ENCODE data around the gene MUSTN1. TPM values are rescaled to one million over a fixed set of nuclear protein-coding genes. Genes with fewer than 3 reads are reported as not detected.

MUSTN1 gene
- total and polyA plus RNA-seq, 2 of the 13 experiments (the other 11 are each of a cell fraction or from before 2014, with no cell fraction given): 0.84 to 1.4 TPM

- TF ChIP-seq, protein P1, sequence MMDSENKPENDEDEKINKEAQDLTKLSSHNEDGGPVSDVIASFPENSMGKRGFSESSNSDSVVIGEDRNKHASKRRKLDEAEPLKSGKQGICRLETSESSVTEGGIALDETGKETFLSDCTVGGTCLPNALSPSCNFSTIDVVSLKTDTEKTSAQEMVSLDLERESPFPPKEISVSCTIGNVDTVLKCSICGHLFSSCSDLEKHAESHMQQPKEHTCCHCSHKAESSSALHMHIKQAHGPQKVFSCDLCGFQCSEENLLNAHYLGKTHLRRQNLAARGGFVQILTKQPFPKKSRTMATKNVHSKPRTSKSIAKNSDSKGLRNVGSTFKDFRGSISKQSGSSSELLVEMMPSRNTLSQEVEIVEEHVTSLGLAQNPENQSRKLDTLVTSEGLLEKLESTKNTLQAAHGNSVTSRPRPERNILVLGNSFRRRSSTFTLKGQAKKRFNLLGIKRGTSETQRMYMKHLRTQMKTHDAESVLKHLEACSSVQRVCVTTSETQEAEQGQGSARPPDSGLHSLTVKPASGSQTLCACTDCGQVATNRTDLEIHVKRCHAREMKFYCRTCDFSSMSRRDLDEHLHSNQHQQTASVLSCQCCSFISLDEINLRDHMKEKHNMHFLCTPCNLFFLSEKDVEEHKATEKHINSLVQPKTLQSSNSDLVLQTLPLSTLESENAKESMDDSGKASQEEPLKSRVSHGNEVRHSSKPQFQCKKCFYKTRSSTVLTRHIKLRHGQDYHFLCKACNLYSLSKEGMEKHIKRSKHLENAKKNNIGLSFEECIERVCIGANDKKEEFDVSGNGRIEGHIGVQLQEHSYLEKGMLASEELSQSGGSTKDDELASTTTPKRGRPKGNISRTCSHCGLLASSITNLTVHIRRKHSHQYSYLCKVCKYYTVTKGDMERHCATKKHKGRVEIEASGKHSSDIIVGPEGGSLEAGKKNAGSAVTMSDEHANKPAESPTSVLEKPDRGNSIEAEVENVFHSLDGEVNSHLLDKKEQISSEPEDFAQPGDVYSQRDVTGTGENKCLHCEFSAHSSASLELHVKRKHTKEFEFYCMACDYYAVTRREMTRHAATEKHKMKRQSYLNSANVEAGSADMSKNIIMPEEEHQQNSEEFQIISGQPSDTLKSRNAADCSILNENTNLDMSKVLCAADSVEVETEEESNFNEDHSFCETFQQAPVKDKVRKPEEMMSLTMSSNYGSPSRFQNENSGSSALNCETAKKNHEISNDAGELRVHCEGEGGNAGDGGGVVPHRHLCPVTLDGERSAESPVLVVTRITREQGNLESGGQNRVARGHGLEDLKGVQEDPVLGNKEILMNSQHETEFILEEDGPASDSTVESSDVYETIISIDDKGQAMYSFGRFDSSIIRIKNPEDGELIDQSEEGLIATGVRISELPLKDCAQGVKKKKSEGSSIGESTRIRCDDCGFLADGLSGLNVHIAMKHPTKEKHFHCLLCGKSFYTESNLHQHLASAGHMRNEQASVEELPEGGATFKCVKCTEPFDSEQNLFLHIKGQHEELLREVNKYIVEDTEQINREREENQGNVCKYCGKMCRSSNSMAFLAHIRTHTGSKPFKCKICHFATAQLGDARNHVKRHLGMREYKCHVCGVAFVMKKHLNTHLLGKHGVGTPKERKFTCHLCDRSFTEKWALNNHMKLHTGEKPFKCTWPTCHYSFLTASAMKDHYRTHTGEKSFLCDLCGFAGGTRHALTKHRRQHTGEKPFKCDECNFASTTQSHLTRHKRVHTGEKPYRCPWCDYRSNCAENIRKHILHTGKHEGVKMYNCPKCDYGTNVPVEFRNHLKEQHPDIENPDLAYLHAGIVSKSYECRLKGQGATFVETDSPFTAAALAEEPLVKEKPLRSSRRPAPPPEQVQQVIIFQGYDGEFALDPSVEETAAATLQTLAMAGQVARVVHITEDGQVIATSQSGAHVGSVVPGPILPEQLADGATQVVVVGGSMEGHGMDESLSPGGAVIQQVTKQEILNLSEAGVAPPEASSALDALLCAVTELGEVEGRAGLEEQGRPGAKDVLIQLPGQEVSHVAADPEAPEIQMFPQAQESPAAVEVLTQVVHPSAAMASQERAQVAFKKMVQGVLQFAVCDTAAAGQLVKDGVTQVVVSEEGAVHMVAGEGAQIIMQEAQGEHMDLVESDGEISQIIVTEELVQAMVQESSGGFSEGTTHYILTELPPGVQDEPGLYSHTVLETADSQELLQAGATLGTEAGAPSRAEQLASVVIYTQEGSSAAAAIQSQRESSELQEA (CRISPR knock-in tag; IDR thresholded peaks at IDR 0.05; ENCODE audit: not compliant biosample characterization): no peak
- TF ChIP-seq ZEB1 (IDR thresholded peaks at IDR 0.05; ENCODE audit: insufficient replicate concordance, low read depth): peak; percentile 19
- TF ChIP-seq, protein P2, sequence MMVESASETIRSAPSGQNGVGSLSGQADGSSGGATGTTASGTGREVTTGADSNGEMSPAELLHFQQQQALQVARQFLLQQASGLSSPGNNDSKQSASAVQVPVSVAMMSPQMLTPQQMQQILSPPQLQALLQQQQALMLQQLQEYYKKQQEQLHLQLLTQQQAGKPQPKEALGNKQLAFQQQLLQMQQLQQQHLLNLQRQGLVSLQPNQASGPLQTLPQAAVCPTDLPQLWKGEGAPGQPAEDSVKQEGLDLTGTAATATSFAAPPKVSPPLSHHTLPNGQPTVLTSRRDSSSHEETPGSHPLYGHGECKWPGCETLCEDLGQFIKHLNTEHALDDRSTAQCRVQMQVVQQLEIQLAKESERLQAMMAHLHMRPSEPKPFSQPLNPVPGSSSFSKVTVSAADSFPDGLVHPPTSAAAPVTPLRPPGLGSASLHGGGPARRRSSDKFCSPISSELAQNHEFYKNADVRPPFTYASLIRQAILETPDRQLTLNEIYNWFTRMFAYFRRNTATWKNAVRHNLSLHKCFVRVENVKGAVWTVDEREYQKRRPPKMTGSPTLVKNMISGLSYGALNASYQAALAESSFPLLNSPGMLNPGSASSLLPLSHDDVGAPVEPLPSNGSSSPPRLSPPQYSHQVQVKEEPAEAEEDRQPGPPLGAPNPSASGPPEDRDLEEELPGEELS (CRISPR knock-in tag; IDR thresholded peaks at IDR 0.05): no peak; the same call in 1 of the 2 replicates
- TF ChIP-seq, protein P3, sequence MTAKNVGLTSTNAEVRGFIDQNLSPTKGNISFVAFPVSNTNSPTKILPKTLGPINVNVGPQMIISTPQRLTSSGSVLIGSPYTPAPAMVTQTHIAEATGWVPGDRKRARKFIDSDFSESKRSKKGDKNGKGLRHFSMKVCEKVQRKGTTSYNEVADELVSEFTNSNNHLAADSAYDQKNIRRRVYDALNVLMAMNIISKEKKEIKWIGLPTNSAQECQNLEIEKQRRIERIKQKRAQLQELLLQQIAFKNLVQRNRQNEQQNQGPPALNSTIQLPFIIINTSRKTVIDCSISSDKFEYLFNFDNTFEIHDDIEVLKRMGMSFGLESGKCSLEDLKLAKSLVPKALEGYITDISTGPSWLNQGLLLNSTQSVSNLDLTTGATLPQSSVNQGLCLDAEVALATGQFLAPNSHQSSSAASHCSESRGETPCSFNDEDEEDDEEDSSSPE (CRISPR knock-in tag; IDR thresholded peaks at IDR 0.05): 0 out of 2 replicates have a peak, but pooled peaks have one; percentile 5
- TF ChIP-seq, protein P4, sequence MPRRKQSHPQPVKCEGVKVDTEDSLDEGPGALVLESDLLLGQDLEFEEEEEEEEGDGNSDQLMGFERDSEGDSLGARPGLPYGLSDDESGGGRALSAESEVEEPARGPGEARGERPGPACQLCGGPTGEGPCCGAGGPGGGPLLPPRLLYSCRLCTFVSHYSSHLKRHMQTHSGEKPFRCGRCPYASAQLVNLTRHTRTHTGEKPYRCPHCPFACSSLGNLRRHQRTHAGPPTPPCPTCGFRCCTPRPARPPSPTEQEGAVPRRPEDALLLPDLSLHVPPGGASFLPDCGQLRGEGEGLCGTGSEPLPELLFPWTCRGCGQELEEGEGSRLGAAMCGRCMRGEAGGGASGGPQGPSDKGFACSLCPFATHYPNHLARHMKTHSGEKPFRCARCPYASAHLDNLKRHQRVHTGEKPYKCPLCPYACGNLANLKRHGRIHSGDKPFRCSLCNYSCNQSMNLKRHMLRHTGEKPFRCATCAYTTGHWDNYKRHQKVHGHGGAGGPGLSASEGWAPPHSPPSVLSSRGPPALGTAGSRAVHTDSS (CRISPR knock-in tag; conservative IDR thresholded peaks at IDR 0.05): no peak
- no peak; the same call in 1 of the 2 replicates for TF ChIP-seq BORCS8-MEF2B (CRISPR knock-in tag; IDR thresholded peaks at IDR 0.05)
- TF ChIP-seq ZNF556 (CRISPR knock-in tag; IDR thresholded peaks at IDR 0.05; ENCODE audit: borderline replicate concordance): no peak
- no peak for TF ChIP-seq FOXA1 (IDR thresholded peaks at IDR 0.05)
- TF ChIP-seq FOXA1 (CRISPR knock-in tag; IDR thresholded peaks at IDR 0.05): no peak
- no peak for TF ChIP-seq NCOR1 (IDR thresholded peaks at IDR 0.05; ENCODE audit: borderline replicate concordance, low read length)
- 0 out of 2 replicates have a peak, but pooled peaks have one; percentile 7 for TF ChIP-seq ZBTB26 (CRISPR knock-in tag; IDR thresholded peaks at IDR 0.05; ENCODE audit: borderline replicate concordance)
- TF ChIP-seq HNRNPL (IDR thresholded peaks at IDR 0.05; ENCODE audit: low read depth, low read length): no peak
These were observed 40.9 kb downstream of the MUSTN1 start (continued) for GRCh38 chr3:52793702-52794611.
